ENCODE data around the gene CDKAL1. TPM values are rescaled to one million over a fixed set of nuclear protein-coding genes. Genes with fewer than 3 reads are reported as not detected.

CDKAL1 gene
- total RNA-seq, 4 donors from 2014 or later = 24.7 to 32.8 (median 29.8) TPM

DNA sequence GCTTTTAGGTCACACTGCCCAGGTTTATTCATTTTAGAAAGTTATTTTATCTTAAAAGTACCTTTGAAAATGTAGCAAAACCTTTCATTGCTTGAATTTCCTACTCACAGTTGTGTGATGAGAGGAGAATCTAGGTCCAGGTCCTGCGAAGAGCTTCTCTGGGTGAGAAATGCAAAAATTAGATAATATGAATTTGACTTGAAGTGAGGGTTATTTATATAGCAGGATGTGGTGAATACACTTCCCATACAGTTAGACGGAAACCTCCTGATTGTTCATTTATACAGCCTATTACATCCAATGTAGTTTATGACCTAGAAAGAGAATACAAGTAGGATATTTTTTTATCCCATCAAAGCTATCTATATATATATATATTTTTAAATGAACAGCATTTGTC lies 30.5 kb downstream of the CDKAL1 start:
- no peak for DNase-seq
- Histone ChIP-seq H3K27ac (no peak overlapping the region), H3K9me3 (no peaks in the 10 kb centered on the region), H3K4me1 (no peaks in the 10 kb centered on the region), H3K36me3 (no peaks in the 10 kb centered on the region), H3K27me3 (no peaks in the 10 kb centered on the region), H3K4me3 (replicated peaks in 1 of 3) (no peak overlapping the region)
- intact Hi-C loops (cut with DNase I) = loop anchor here (5.0 kb wide), 1 partner anchor 1023 kb away; no protein-coding TSS in a partner anchor
- TF ChIP-seq POLR2A (IDR thresholded peaks at IDR 0.05) = no peak
- TF ChIP-seq, protein P1, sequence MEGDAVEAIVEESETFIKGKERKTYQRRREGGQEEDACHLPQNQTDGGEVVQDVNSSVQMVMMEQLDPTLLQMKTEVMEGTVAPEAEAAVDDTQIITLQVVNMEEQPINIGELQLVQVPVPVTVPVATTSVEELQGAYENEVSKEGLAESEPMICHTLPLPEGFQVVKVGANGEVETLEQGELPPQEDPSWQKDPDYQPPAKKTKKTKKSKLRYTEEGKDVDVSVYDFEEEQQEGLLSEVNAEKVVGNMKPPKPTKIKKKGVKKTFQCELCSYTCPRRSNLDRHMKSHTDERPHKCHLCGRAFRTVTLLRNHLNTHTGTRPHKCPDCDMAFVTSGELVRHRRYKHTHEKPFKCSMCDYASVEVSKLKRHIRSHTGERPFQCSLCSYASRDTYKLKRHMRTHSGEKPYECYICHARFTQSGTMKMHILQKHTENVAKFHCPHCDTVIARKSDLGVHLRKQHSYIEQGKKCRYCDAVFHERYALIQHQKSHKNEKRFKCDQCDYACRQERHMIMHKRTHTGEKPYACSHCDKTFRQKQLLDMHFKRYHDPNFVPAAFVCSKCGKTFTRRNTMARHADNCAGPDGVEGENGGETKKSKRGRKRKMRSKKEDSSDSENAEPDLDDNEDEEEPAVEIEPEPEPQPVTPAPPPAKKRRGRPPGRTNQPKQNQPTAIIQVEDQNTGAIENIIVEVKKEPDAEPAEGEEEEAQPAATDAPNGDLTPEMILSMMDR (IDR thresholded peaks at IDR 0.05) = no peak
- 77 to 82% methylated on average over 2 of the region's 2 CpGs for WGBS, 2 donors

DNA sequence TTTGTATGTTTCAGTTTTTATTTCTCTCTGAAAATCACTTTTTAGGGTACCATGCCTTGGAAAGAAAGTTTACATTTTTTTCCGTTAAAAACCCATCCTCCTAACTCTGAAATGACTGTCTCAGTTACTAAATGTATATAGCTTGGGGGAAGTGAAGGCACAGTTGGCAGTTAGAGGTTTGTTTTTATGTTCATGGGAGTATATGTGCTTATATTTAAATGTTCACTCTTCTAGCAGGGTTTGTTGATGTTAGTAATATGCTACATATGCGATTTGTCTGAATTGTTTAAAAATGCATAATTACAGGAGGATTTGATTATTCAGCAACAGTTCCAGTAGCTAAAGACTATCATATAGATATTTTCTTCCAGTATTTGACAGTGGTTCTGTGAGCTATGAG lies 31.1 kb downstream of the CDKAL1 start:
- Histone ChIP-seq H3K4me1 (no peaks in the 10 kb centered on the region), H3K4me3 (replicated peaks in 1 of 3) (no peak overlapping the region), H3K9me3 (no peaks in the 10 kb centered on the region), H3K27ac (no peak overlapping the region), H3K36me3 (no peaks in the 10 kb centered on the region), H3K27me3 (no peaks in the 10 kb centered on the region)
- intact Hi-C loops (cut with DNase I) = loop anchor here (5.0 kb wide), 1 partner anchor 1022 kb away; no protein-coding TSS in a partner anchor
- no peak for TF ChIP-seq POLR2A (IDR thresholded peaks at IDR 0.05)
- TF ChIP-seq, protein P1 (IDR thresholded peaks at IDR 0.05) = no peak
- WGBS, 2 donors = 98% methylated on average over 2 of the region's 2 CpGs
- DNase-seq = no peak

DNA sequence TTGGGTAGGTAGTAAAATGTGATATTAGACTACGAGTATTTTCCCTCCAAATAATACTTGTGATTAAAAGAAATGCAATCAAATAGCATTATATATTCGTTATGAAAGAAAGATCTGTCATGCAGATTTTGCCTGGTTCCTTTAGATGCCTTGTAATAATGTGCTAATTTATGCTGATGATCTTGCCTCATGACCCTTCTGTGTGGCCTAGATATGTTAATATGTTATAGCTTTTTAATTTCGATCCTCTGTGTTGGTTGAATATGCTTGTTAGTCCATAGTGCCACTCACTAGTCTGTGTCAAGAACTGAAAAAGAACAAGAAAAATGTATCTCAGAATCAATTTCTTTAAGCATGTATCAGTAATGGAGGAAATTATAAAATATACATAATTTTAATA lies 31.9 kb downstream of the CDKAL1 start:
- Histone ChIP-seq H3K27me3 (no peaks in the 10 kb centered on the region), H3K9me3 (no peaks in the 10 kb centered on the region), H3K4me1 (no peaks in the 10 kb centered on the region), H3K27ac (no peak overlapping the region), H3K36me3 (no peaks in the 10 kb centered on the region), H3K4me3 (replicated peaks in 1 of 3) (no peak overlapping the region)
- WGBS, 2 donors = 95 to 98% methylated on average over 3 of the region's 3 CpGs
- TF ChIP-seq POLR2A (IDR thresholded peaks at IDR 0.05) = no peak
- TF ChIP-seq, protein P1 (IDR thresholded peaks at IDR 0.05) = no peak
- intact Hi-C loops (cut with DNase I) = loop anchor here (5.0 kb wide), 1 partner anchor 1021 kb away; no protein-coding TSS in a partner anchor
- no peak for DNase-seq

DNA sequence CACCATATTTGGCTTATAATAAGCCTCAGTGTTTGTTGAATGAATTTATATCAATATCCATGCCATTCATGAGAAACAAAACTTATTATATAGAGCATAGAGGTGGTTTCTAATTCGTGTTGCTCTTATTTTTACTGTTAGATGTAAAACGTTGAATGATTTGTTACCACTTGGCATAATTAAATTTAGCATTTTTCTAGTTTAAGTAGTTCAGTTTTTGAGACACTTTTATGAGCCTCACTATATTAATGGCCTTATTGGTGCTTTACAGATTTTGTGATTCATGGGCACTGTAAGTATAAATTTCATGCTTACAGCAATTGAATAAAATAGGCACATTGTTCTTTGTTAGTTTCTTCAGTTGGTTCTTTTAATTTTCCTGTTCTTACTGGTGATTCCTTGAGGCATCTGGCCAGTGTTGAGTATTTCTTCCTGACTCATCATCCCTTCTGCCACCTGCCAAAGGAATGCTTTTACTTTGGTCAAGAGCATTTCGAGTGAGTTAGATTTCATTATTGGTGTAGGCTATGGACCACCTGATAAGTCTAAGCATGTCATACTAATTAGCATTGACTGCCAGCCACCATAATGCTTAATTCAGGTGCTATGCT lies 34.8 kb downstream of the CDKAL1 start:
- no peak overlapping the region for H3K27ac ChIP-seq
- H3K36me3 ChIP-seq = no peaks in the 10 kb centered on the region
- TF ChIP-seq POLR2A (IDR thresholded peaks at IDR 0.05) = no peak
- TF ChIP-seq, protein P1 (IDR thresholded peaks at IDR 0.05) = no peak
- no peak overlapping the region for H3K4me3 ChIP-seq (replicated peaks in 1 of 3)
- DNase-seq = no peak
- WGBS, 2 donors = 81 to 92% methylated on average over 3 of the region's 3 CpGs
- H3K4me1 ChIP-seq = peaks cover 0 to 9% of the 10 kb centered on the region in 2 donors
- intact Hi-C loops (cut with DNase I) = loop anchor here (5.0 kb wide), 1 partner anchor 1018 kb away; no protein-coding TSS in a partner anchor
- no peaks in the 10 kb centered on the region for H3K9me3 ChIP-seq
- H3K27me3 ChIP-seq = no peaks in the 10 kb centered on the region

DNA sequence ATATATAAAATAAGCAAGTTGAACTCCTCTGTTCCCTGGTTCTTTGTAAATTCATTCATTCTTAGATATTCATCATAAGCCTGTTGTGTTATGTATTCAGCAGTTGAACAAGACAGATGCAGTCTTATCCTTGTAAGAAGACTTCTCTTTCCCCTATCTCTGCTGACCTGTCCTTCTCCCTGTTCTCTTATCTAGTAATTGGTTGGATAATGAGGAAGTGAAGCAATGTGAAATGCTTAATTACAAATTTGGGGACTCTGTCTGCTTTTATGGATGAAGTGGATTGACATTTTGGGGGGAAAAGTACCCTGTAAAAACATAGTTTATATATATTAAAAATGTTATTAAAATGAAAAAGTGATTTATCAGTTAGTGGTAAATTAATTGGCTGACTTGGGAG lies 37.0 kb downstream of the CDKAL1 start:
- no peak for DNase-seq
- Histone ChIP-seq H3K36me3 (no peaks in the 10 kb centered on the region), H3K4me3 (replicated peaks in 1 of 3) (no peak overlapping the region), H3K4me1 (peaks cover 3 to 9% of the 10 kb centered on the region in 2 donors), H3K27me3 (no peaks in the 10 kb centered on the region), H3K27ac (no peak overlapping the region), H3K9me3 (no peaks in the 10 kb centered on the region)
- TF ChIP-seq POLR2A (IDR thresholded peaks at IDR 0.05) = no peak
- TF ChIP-seq, protein P1 (IDR thresholded peaks at IDR 0.05) = no peak
- intact Hi-C loops (cut with DNase I) = no loop called here
